Natural killer cell (primary cell): ENCODE data around the gene HNRNPAB. TPM values are rescaled to one million over a fixed set of nuclear protein-coding genes. Genes with fewer than 3 reads are reported as not detected.

ENCODE experiments used
- ATAC-seq, 3 donors: fragments of 150-1000 bp in 2 of 3; fragments of 200-7000 bp in 1 of 3; cut with Tn5 transposase; 1 replicate in 1 of 3; 2 replicates in 2 of 3; pipeline ENCODE4 v1.10.0; 2021; ENCODE audit warnings: mild to moderate bottlenecking in 2 of 3, moderate library complexity in 2 of 3
- DNase-seq, 2 donors: peaks; one replicate each; pipeline versions ENCODE4 v3.0.0 to v3.0.0-alpha.2; 2013 to 2021; ENCODE audit warnings: mixed read lengths in 1 of 2
- H3K27ac ChIP-seq: one replicate; pipeline ENCODE4 v1.5.1; 2013; ENCODE audit warnings: mild to moderate bottlenecking, low read length
- H3K27me3 ChIP-seq: one replicate; pipeline ENCODE4 v1.6.1; 2013; ENCODE audit warnings: low read length; ENCODE audit not compliant: control insufficient read depth, insufficient read depth
- H3K36me3 ChIP-seq: one replicate; pipeline ENCODE4 v1.6.1; 2013; ENCODE audit warnings: low read length; ENCODE audit not compliant: control insufficient read depth, insufficient read depth
- H3K4me1 ChIP-seq: one replicate; pipeline ENCODE4 v1.6.1; 2013; ENCODE audit warnings: low read length; ENCODE audit not compliant: control insufficient read depth, insufficient read depth
- H3K4me3 ChIP-seq: one replicate; pipeline ENCODE4 v1.5.1; 2013; ENCODE audit warnings: low read length
- H3K9me3 ChIP-seq: one replicate; pipeline ENCODE4 v1.6.1; 2013; ENCODE audit warnings: low read length; ENCODE audit not compliant: control insufficient read depth, insufficient read depth
- H3K27ac Mint-ChIP-seq, 2 donors: one replicate each; pipeline ENCODE4 v1.8.0; 2022; ENCODE audit warnings: mild to moderate bottlenecking in 2 of 2, mixed read lengths in 2 of 2, moderate library complexity in 1 of 2
- H3K27me3 Mint-ChIP-seq, 2 donors: one replicate each; pipeline ENCODE4 v1.8.0; 2022; ENCODE audit warnings: low read depth in 2 of 2, mixed read lengths in 2 of 2
- H3K36me3 Mint-ChIP-seq: one replicate; pipeline ENCODE4 v1.8.0; 2022; ENCODE audit warnings: mixed read lengths
- H3K4me1 Mint-ChIP-seq, 2 donors: one replicate each; pipeline ENCODE4 v1.8.0; 2022; ENCODE audit warnings: mixed read lengths in 2 of 2
- H3K4me3 Mint-ChIP-seq: one replicate; pipeline ENCODE4 v1.8.0; 2022; ENCODE audit warnings: mild to moderate bottlenecking, moderate library complexity, mixed read lengths
- H3K9me3 Mint-ChIP-seq, 2 donors: one replicate each; pipeline ENCODE4 v1.8.0; 2022; ENCODE audit warnings: mixed read lengths in 2 of 2
- WGBS: methylation state at CpG from one replicate; pipeline ENCODE4 v1.1.7; 2013; ENCODE audit warnings: missing lambda C conversion rate; ENCODE audit not compliant: insufficient coverage; 5-methylcytosine and 5-hydroxymethylcytosine counted together
- intact Hi-C: fragments of 100-400 bp; cut with micrococcal nuclease; formaldehyde crosslinking; loops from one replicate; pipeline ENCODE4 v1.14.2; 2022
- total RNA-seq, 4 donors: library from RNA; stranded (reverse); fragments of 120-200 nt in 1 of 4; gene quantifications; one replicate each; pipeline versions ENCODE4 v1.2.3 to v1.2.4, GENCODE V29; 2013 to 2022
- TF ChIP-seq, protein P1 (sequence below): fragments of 200-600 bp; IDR thresholded peaks from one replicate; pipeline ENCODE4 v1.8.0; 2022; ENCODE audit warnings: antibody characterized with exemption

HNRNPAB gene
- total RNA-seq, 3 donors from 2014 or later (not counting 1 experiment from before 2014, with no cell fraction given) = 77.6 to 98.4 (median 88.4) TPM

DNA sequence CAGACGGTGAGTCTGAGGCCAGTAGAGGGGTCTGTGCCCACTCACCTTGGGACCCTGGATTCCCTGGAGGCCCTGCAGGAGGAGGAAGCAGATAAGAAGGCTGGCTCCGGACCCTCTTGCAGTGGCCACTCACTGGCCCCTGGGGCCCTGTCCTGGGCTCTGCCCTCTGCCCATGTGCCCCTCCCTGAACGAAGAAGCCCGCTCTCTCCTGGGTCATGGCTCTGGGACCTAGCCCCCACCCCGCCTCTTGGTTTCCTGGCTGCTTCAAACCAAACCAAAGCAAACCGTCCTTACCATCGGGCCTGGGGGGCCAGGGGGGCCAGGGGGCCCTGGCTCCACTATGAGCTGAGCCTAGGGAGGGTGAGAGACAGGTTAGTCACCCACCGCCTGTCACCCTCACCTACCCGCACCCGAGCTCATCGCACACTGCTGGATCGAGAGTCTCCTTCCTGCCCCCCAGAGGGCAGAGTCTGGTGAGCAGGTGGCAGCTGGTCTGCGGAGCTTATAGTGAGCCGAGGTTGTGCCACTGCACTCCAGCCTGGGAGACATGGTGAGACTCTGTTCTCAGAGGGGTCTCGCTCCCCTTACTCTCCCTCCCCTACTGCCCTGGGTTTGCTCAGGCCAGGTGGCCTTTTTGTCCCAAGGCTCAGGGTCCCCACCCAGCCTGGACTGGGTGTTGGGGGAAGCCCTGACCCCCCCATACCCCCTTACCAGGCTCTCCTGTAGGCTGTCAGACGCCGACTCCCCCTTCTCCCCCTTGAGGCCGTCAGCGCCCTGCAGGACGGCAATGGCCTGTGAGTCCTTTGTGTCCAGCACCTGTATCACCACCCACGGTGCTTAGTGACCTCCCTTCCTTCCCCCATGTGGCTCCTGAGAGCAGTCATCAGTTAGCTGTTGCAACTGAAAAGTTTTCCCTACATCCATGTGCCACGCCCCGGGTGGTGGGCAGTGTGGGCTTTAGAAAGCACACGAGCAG lies 43.4 kb downstream of the HNRNPAB start:
- 51% methylated on average over 24 of the region's 24 CpGs for WGBS
- ATAC-seq (peak; percentile 58 to 65 (median 61)), DNase-seq (peak in 1 of 2 donors; percentile 44)
- no peaks in the 10 kb centered on the region for H3K36me3 ChIP-seq
- intact Hi-C loops = no loop called here
- H3K4me3 ChIP-seq = no peak overlapping the region
- peak overlapping the region in 1 of 2 donors; percentile 51 for H3K27ac Mint-ChIP-seq
- H3K27me3 ChIP-seq = no peaks in the 10 kb centered on the region
- H3K4me1 ChIP-seq = peaks cover 72% of the 10 kb centered on the region
- no peaks in the 10 kb centered on the region for H3K36me3 Mint-ChIP-seq
- no peak overlapping the region for H3K27ac ChIP-seq
- peaks cover 0 to 3% of the 10 kb centered on the region in 2 donors for H3K27me3 Mint-ChIP-seq
- peaks cover 0 to 3% of the 10 kb centered on the region in 2 donors for H3K9me3 Mint-ChIP-seq
- H3K4me3 Mint-ChIP-seq = no peak overlapping the region
- TF ChIP-seq, protein P1, sequence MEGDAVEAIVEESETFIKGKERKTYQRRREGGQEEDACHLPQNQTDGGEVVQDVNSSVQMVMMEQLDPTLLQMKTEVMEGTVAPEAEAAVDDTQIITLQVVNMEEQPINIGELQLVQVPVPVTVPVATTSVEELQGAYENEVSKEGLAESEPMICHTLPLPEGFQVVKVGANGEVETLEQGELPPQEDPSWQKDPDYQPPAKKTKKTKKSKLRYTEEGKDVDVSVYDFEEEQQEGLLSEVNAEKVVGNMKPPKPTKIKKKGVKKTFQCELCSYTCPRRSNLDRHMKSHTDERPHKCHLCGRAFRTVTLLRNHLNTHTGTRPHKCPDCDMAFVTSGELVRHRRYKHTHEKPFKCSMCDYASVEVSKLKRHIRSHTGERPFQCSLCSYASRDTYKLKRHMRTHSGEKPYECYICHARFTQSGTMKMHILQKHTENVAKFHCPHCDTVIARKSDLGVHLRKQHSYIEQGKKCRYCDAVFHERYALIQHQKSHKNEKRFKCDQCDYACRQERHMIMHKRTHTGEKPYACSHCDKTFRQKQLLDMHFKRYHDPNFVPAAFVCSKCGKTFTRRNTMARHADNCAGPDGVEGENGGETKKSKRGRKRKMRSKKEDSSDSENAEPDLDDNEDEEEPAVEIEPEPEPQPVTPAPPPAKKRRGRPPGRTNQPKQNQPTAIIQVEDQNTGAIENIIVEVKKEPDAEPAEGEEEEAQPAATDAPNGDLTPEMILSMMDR = no peak
- no peaks in the 10 kb centered on the region for H3K9me3 ChIP-seq
- peaks cover 17 to 30% of the 10 kb centered on the region in 2 donors for H3K4me1 Mint-ChIP-seq

- H3K27me3 ChIP-seq = no peaks in the 10 kb centered on the region
- no peaks in the 10 kb centered on the region for H3K36me3 ChIP-seq
- ATAC-seq (no peak), DNase-seq (no peak)
- peaks cover 0 to 3% of the 10 kb centered on the region in 2 donors for H3K9me3 Mint-ChIP-seq
- H3K9me3 ChIP-seq = no peaks in the 10 kb centered on the region
- H3K27ac Mint-ChIP-seq = peak overlapping the region in 1 of 2 donors; percentile 89
- TF ChIP-seq, protein P1 = no peak
- peaks cover 65% of the 10 kb centered on the region for H3K4me1 ChIP-seq
- H3K36me3 Mint-ChIP-seq = no peaks in the 10 kb centered on the region
- H3K27ac ChIP-seq = peak overlapping the region; percentile 66
- peaks cover 17 to 30% of the 10 kb centered on the region in 2 donors for H3K4me1 Mint-ChIP-seq
- H3K4me3 Mint-ChIP-seq = no peak overlapping the region
- peaks cover 0 to 3% of the 10 kb centered on the region in 2 donors for H3K27me3 Mint-ChIP-seq
- H3K4me3 ChIP-seq = peak overlapping the region; percentile 11
- intact Hi-C loops = no loop called here
- WGBS = 52% methylated on average over 18 of the region's 18 CpGs
Measured at GRCh38 chr5:178248750-178249149, 44.4 kb downstream of the HNRNPAB start.

GRCh38 chr5:178249191-178249989 lies 45.1 kb downstream of the HNRNPAB start:
- Mint-ChIP-seq H3K27ac (peak overlapping the region; percentile 88 to 89), H3K36me3 (no peaks in the 10 kb centered on the region), H3K4me1 (peaks cover 17 to 30% of the 10 kb centered on the region in 2 donors), H3K4me3 (peak overlapping the region; percentile 84), H3K9me3 (peaks cover 0 to 3% of the 10 kb centered on the region in 2 donors), H3K27me3 (peaks cover 0 to 3% of the 10 kb centered on the region in 2 donors)
- TF ChIP-seq, protein P1 = no peak
- Histone ChIP-seq H3K4me3 (peak overlapping the region; percentile 11), H3K4me1 (peaks cover 60% of the 10 kb centered on the region), H3K36me3 (no peaks in the 10 kb centered on the region), H3K9me3 (no peaks in the 10 kb centered on the region), H3K27ac (peak overlapping the region; percentile 66), H3K27me3 (no peaks in the 10 kb centered on the region)
- intact Hi-C loops = no loop called here
- 21% methylated on average over 13 of the region's 13 CpGs for WGBS
- DNase-seq (peak; percentile 52 to 70), ATAC-seq (peak; percentile 70 to 80 (median 75))
